IPS-20b (cell line): ENCODE results near the gene CACNA1H.

Source experiments
- H3K27ac ChIP-seq: one replicate; pipeline ENCODE4 v1.5.1; 2013; ENCODE audit warnings: low read length
- H3K27me3 ChIP-seq: 2 replicates; pipeline ENCODE4 v1.6.1; 2013; ENCODE audit warnings: mild to moderate bottlenecking, low read length, inconsistent platforms; ENCODE audit not compliant: insufficient read depth
- H3K36me3 ChIP-seq: 2 replicates; pipeline ENCODE4 v1.6.1; 2013; ENCODE audit warnings: low read depth, mild to moderate bottlenecking, inconsistent platforms, low read length, moderate library complexity; ENCODE audit not compliant: insufficient read depth
- H3K4me1 ChIP-seq: 2 replicates; pipeline ENCODE4 v1.6.1; 2013; ENCODE audit warnings: mild to moderate bottlenecking, control low read depth, inconsistent platforms, low read length, moderate library complexity; ENCODE audit not compliant: insufficient read depth
- H3K4me3 ChIP-seq: 2 replicates; pipeline ENCODE4 v1.5.1; 2013; ENCODE audit warnings: mild to moderate bottlenecking, low read length, inconsistent platforms
- H3K9ac ChIP-seq: 2 replicates; pipeline ENCODE4 v1.6.1; 2013; ENCODE audit warnings: low read depth, mild to moderate bottlenecking, inconsistent platforms, low read length, moderate library complexity
- H3K9me3 ChIP-seq: 2 replicates; pipeline ENCODE4 v1.6.1; 2013; ENCODE audit warnings: mild to moderate bottlenecking, low read depth, low read length, inconsistent platforms; ENCODE audit not compliant: insufficient read depth

Gene CACNA1H

GRCh38 chr16:1116693-1117077, 36.2 kb upstream of the CACNA1H start:
- Histone ChIP-seq H3K27ac (no peak overlapping the region), H3K9me3 (no peaks in the 10 kb centered on the region), H3K9ac (no peak overlapping the region), H3K27me3 (peaks cover 4% of the 10 kb centered on the region; the same call in 1 of the 2 replicates), H3K36me3 (no peaks in the 10 kb centered on the region), H3K4me3 (no peak overlapping the region), H3K4me1 (no peaks in the 10 kb centered on the region)

GRCh38 chr16:1117176-1117900, 35.6 kb upstream of the CACNA1H start:
- Histone ChIP-seq H3K9ac (no peak overlapping the region), H3K27me3 (no peaks in the 10 kb centered on the region; the same call in 1 of the 2 replicates), H3K27ac (no peak overlapping the region), H3K4me1 (no peaks in the 10 kb centered on the region), H3K36me3 (no peaks in the 10 kb centered on the region), H3K4me3 (no peak overlapping the region), H3K9me3 (no peaks in the 10 kb centered on the region)

GRCh38 chr16:1117926-1118325, 35.0 kb upstream of the CACNA1H start:
- no peak overlapping the region for H3K27ac ChIP-seq
- H3K4me1 ChIP-seq, result no peaks in the 10 kb centered on the region
- H3K4me3 ChIP-seq, result no peak overlapping the region
- H3K9me3 ChIP-seq, result no peaks in the 10 kb centered on the region
- H3K27me3 ChIP-seq, result no peaks in the 10 kb centered on the region
- H3K36me3 ChIP-seq, result no peaks in the 10 kb centered on the region
- H3K9ac ChIP-seq, result no peak overlapping the region

DNA sequence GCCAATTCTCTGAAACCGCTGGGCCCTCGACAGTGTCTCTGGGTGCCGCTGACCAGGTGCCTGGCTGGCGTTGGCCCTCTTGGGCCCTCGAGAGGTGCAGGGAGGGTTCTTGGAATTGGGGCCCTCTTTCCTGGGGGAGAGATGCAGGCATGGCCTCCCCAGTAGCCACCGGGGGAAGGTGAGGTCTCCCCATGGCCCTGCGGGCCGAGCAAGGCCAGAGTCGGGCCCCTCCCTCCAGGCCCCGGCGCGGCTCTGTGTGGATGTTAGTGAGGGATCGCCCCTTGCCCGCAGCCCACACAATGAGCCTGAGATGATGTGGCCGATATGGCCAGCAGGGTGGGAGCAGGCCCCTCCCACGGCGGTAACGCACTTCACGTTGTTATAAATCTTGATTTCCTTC, 33.8 kb upstream of the CACNA1H start:
- H3K4me3 ChIP-seq, result no peak overlapping the region
- H3K4me1 ChIP-seq, result no peaks in the 10 kb centered on the region
- no peak overlapping the region for H3K27ac ChIP-seq
- H3K9ac ChIP-seq, result no peak overlapping the region
- H3K9me3 ChIP-seq, result no peaks in the 10 kb centered on the region
- H3K27me3 ChIP-seq, result no peaks in the 10 kb centered on the region
- no peaks in the 10 kb centered on the region for H3K36me3 ChIP-seq

DNA sequence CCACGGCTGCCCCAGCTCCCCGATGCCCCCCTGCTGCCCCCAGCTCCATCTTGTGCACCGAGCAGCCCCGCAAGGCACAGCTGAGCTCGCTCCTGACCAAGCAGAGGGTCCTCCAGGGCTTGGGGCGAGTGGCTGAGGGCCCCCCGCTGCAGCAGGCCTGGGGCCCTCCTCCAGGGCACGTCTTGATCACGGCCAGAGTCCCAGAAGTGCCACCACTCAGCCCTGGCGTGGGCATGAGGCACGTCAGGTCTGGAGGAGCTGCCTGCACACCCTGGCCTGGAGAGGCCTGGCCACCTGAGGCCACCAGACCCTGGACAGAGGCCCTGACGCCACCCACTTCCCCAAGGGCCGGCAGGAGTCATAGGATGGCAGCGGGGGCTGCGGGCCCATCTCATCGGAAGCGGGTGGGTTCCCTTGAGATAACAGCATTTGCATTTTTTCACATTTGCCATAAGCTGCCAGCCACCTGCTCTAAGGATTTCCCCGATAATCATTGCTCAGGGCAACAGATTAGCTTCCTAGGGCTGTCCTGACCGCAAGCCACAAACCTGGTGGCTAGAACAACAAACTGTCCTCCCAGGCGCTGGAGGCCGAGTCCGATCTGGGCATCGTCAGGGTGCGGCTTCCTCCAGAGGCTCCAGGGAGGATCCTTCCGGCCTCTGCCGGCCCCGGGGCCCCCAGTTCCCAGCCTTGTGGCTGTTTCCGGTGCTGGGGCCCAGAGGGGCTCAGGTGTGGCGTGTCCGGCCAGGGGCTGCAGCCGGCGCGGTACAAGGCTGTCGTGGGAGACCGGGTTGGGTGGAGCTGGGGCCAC, 32.9 kb upstream of the CACNA1H start:
- H3K27ac ChIP-seq, result no peak overlapping the region
- no peaks in the 10 kb centered on the region for H3K27me3 ChIP-seq
- no peaks in the 10 kb centered on the region for H3K9me3 ChIP-seq
- no peak overlapping the region for H3K4me3 ChIP-seq
- H3K4me1 ChIP-seq, result no peaks in the 10 kb centered on the region
- H3K9ac ChIP-seq, result no peak overlapping the region
- no peaks in the 10 kb centered on the region for H3K36me3 ChIP-seq

GRCh38 chr16:1120577-1120941, 32.3 kb upstream of the CACNA1H start:
- H3K27ac ChIP-seq, result no peak overlapping the region
- no peaks in the 10 kb centered on the region for H3K36me3 ChIP-seq
- H3K9ac ChIP-seq, result no peak overlapping the region
- H3K4me1 ChIP-seq, result no peaks in the 10 kb centered on the region
- H3K27me3 ChIP-seq, result no peaks in the 10 kb centered on the region
- H3K9me3 ChIP-seq, result no peaks in the 10 kb centered on the region
- H3K4me3 ChIP-seq, result no peak overlapping the region

DNA sequence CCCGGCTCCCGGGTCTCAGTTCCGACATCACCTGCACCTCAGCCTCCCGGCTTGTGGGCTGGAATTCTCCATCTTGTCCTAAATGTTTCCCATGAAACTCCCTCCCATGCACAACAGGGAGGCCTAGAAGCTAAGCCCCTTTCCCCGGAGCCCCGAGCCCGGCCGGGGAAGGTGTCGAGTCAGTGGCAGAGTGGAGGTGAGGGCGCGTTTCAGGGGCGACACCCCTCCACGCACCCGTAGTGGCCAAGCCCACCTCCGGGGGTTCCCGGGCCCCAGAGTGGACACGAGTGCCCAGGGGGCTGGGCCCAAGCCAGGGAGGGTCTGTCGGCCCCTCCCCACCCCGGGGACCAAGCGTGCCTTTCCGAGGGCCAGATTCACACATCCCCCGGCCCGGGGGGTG, 31.9 kb upstream of the CACNA1H start:
- Histone ChIP-seq H3K9me3 (no peaks in the 10 kb centered on the region), H3K27me3 (no peaks in the 10 kb centered on the region), H3K4me1 (no peaks in the 10 kb centered on the region), H3K27ac (no peak overlapping the region), H3K4me3 (no peak overlapping the region), H3K9ac (no peak overlapping the region), H3K36me3 (no peaks in the 10 kb centered on the region)

GRCh38 chr16:1121601-1122397, 31.1 kb upstream of the CACNA1H start:
- no peaks in the 10 kb centered on the region for H3K27me3 ChIP-seq
- no peak overlapping the region for H3K9ac ChIP-seq
- H3K36me3 ChIP-seq, result no peaks in the 10 kb centered on the region
- H3K9me3 ChIP-seq, result no peaks in the 10 kb centered on the region
- H3K4me1 ChIP-seq, result no peaks in the 10 kb centered on the region
- no peak overlapping the region for H3K4me3 ChIP-seq
- no peak overlapping the region for H3K27ac ChIP-seq

GRCh38 chr16:1122398-1122765, 30.5 kb upstream of the CACNA1H start:
- no peaks in the 10 kb centered on the region for H3K9me3 ChIP-seq
- no peak overlapping the region for H3K4me3 ChIP-seq
- no peaks in the 10 kb centered on the region for H3K4me1 ChIP-seq
- H3K27ac ChIP-seq, result no peak overlapping the region
- H3K27me3 ChIP-seq, result no peaks in the 10 kb centered on the region
- no peaks in the 10 kb centered on the region for H3K36me3 ChIP-seq
- no peak overlapping the region for H3K9ac ChIP-seq

DNA sequence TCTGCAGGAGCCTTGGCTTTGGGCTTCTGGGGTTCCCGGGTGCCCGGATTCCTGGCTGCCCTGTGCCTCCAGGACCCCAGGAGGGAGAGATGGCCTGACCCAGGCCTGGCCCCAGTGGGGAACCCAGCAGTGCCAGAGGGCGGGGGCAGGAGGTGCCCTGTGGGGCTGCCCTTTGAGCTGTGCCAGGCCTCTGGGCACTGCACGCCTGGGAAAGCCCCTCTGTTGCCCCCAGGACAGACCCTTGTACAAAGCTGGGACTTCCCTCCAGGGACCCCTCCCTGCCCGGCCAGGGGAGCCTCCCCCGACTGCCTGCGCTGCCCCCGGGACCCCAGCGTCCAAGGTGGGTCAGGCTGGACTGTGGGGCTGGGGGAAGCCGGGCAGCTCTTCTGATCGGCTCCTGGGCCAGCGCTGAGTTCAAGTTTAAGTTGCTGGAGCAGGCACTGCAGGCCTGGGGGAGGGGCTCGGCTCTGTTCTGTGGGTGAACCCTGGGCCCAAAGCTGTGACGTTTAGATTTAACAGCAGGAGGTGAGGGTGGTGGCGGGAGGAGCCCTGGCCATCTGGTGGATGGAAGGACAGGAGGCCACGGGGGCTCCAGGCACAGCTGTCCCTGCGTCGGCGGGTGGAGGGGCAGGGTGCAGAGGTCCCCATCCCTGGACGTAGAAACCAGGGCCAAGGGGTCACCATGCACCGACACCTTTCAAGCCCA, 29.2 kb upstream of the CACNA1H start:
- no peak overlapping the region for H3K9ac ChIP-seq
- H3K4me3 ChIP-seq, result no peak overlapping the region
- H3K4me1 ChIP-seq, result no peaks in the 10 kb centered on the region
- no peak overlapping the region for H3K27ac ChIP-seq
- no peaks in the 10 kb centered on the region for H3K36me3 ChIP-seq
- H3K9me3 ChIP-seq, result no peaks in the 10 kb centered on the region
- no peaks in the 10 kb centered on the region for H3K27me3 ChIP-seq

- H3K27me3 ChIP-seq, result no peaks in the 10 kb centered on the region
- no peaks in the 10 kb centered on the region for H3K36me3 ChIP-seq
- no peak overlapping the region for H3K4me3 ChIP-seq
Measured at GRCh38 chr16:1124291-1124690, 28.6 kb upstream of the CACNA1H start.

More at GRCh38 chr16:1124291-1124690, 28.6 kb upstream of the CACNA1H start:
- H3K9ac ChIP-seq, result no peak overlapping the region
- H3K4me1 ChIP-seq, result no peaks in the 10 kb centered on the region
- no peaks in the 10 kb centered on the region for H3K9me3 ChIP-seq
- H3K27ac ChIP-seq, result no peak overlapping the region
